Measurements from ENCODE around the gene PPARGC1A.
A peak's percentile ranks its signal among the peaks of the same experiment; 100 is the strongest.

- TF ChIP-seq EZH2 (IDR thresholded peaks at IDR 0.05; ENCODE audit: low read depth, unreplicated experiment) (no peak), POLR2AphosphoS5 (IDR thresholded peaks at IDR 0.05; ENCODE audit: low read depth) (no peak)
- TF ChIP-seq, protein P1, sequence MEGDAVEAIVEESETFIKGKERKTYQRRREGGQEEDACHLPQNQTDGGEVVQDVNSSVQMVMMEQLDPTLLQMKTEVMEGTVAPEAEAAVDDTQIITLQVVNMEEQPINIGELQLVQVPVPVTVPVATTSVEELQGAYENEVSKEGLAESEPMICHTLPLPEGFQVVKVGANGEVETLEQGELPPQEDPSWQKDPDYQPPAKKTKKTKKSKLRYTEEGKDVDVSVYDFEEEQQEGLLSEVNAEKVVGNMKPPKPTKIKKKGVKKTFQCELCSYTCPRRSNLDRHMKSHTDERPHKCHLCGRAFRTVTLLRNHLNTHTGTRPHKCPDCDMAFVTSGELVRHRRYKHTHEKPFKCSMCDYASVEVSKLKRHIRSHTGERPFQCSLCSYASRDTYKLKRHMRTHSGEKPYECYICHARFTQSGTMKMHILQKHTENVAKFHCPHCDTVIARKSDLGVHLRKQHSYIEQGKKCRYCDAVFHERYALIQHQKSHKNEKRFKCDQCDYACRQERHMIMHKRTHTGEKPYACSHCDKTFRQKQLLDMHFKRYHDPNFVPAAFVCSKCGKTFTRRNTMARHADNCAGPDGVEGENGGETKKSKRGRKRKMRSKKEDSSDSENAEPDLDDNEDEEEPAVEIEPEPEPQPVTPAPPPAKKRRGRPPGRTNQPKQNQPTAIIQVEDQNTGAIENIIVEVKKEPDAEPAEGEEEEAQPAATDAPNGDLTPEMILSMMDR (conservative IDR thresholded peaks at IDR 0.05; ENCODE audit: low read depth in 2 of 2): peak; percentile 31 to 40; a peak in 3 of 4 replicates
- TF ChIP-seq, protein P2, sequence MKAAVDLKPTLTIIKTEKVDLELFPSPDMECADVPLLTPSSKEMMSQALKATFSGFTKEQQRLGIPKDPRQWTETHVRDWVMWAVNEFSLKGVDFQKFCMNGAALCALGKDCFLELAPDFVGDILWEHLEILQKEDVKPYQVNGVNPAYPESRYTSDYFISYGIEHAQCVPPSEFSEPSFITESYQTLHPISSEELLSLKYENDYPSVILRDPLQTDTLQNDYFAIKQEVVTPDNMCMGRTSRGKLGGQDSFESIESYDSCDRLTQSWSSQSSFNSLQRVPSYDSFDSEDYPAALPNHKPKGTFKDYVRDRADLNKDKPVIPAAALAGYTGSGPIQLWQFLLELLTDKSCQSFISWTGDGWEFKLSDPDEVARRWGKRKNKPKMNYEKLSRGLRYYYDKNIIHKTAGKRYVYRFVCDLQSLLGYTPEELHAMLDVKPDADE (IDR thresholded peaks at IDR 0.05): no peak
Observed at GRCh38 chr4:23857367-23857959, 32.4 kb downstream of the PPARGC1A start.
